Astrocyte (in vitro differentiated cells and primary cell): ENCODE measurements around the gene AVL9. TPM values are rescaled to one million over a fixed set of nuclear protein-coding genes. Genes with fewer than 3 reads are reported as not detected.

ENCODE experiments used
- DNase-seq: peaks from one replicate; pipeline ENCODE4 v3.0.0-alpha.2; 2010; ENCODE audit warnings: low read depth
- FAIRE-seq: peaks from 2 replicates; lab custom pipeline; 2011; peaks lifted over from hg19 to GRCh38; lab: Jason Lieb, UNC
- H2AFZ ChIP-seq: 2 replicates; pipeline ENCODE4 v1.6.0; 2012; ENCODE audit warnings: low read depth, low read length, inconsistent platforms
- H3K27ac ChIP-seq: 2 replicates; pipeline ENCODE4 v1.5.1; 2011; ENCODE audit warnings: low read depth, low read length, inconsistent platforms
- H3K27me3 ChIP-seq: 2 replicates; pipeline ENCODE4 v1.6.0; 2011; ENCODE audit warnings: low read length, inconsistent platforms; ENCODE audit not compliant: insufficient read depth
- H3K36me3 ChIP-seq: 2 replicates; pipeline ENCODE4 v1.5.1; 2011; ENCODE audit warnings: low read length, inconsistent platforms; ENCODE audit not compliant: insufficient read depth
- H3K4me1 ChIP-seq: 2 replicates; pipeline ENCODE4 v1.5.1; 2011; ENCODE audit warnings: low read length, inconsistent platforms; ENCODE audit not compliant: insufficient read depth
- H3K4me2 ChIP-seq: 2 replicates; pipeline ENCODE4 v1.6.0; 2012; ENCODE audit warnings: low read length, inconsistent platforms
- H3K4me3 ChIP-seq: 2 replicates; pipeline ENCODE4 v1.5.1; 2011; ENCODE audit warnings: low read depth, mild to moderate bottlenecking, low read length, inconsistent platforms; ENCODE audit not compliant: insufficient read depth
- H3K79me2 ChIP-seq: 2 replicates; pipeline ENCODE4 v1.6.0; 2012; ENCODE audit warnings: mild to moderate bottlenecking, low read length, inconsistent platforms; ENCODE audit not compliant: insufficient read depth
- H3K9ac ChIP-seq: 2 replicates; pipeline ENCODE4 v1.6.0; 2012; ENCODE audit warnings: mild to moderate bottlenecking, low read length, inconsistent platforms
- H3K9me3 ChIP-seq: 2 replicates; pipeline ENCODE4 v1.5.1; 2012; ENCODE audit warnings: low read depth, mild to moderate bottlenecking, low read length, inconsistent platforms; ENCODE audit not compliant: insufficient read depth
- H4K20me1 ChIP-seq: 2 replicates; pipeline ENCODE4 v1.6.0; 2012; ENCODE audit warnings: low read length, inconsistent platforms; ENCODE audit not compliant: insufficient read depth
- H3K27ac Mint-ChIP-seq: one replicate; pipeline ENCODE4 v1.8.0; 2021; ENCODE audit warnings: mild to moderate bottlenecking, mixed read lengths; ENCODE audit not compliant: unreplicated experiment
- H3K27me3 Mint-ChIP-seq: one replicate; pipeline ENCODE4 v1.8.0; 2021; ENCODE audit warnings: low read depth, mixed read lengths; ENCODE audit not compliant: unreplicated experiment
- H3K36me3 Mint-ChIP-seq: one replicate; pipeline ENCODE4 v1.8.0; 2021; ENCODE audit warnings: low read depth, mixed read lengths; ENCODE audit not compliant: unreplicated experiment
- H3K4me1 Mint-ChIP-seq: one replicate; pipeline ENCODE4 v1.8.0; 2021; ENCODE audit warnings: low read depth, mixed read lengths; ENCODE audit not compliant: unreplicated experiment
- H3K4me3 Mint-ChIP-seq: one replicate; pipeline ENCODE4 v1.8.0; 2021; ENCODE audit warnings: mild to moderate bottlenecking, moderate library complexity, mixed read lengths; ENCODE audit not compliant: unreplicated experiment
- H3K9me3 Mint-ChIP-seq: one replicate; pipeline ENCODE4 v1.8.0; 2021; ENCODE audit warnings: mild to moderate bottlenecking, mixed read lengths; ENCODE audit not compliant: unreplicated experiment
- CTCF ChIP-seq: IDR thresholded peaks from 2 replicates; pipeline ENCODE4 v1.5.1; 2011; ENCODE audit warnings: low read depth, mild to moderate bottlenecking, inconsistent platforms, low read length, moderate library complexity; ENCODE audit not compliant: insufficient read depth
- EZH2 ChIP-seq: IDR thresholded peaks from 2 replicates; pipeline ENCODE4 v1.6.1; 2012; ENCODE audit warnings: mild to moderate bottlenecking, low read length, inconsistent platforms; ENCODE audit not compliant: insufficient read depth
- total RNA-seq: library from RNA; stranded (reverse); gene quantifications from 2 replicates; pipeline ENCODE4 v1.2.1, GENCODE V29; 2021

The AVL9 gene
- total RNA-seq, 1 donor from 2014 or later: 28.2 TPM

DNA sequence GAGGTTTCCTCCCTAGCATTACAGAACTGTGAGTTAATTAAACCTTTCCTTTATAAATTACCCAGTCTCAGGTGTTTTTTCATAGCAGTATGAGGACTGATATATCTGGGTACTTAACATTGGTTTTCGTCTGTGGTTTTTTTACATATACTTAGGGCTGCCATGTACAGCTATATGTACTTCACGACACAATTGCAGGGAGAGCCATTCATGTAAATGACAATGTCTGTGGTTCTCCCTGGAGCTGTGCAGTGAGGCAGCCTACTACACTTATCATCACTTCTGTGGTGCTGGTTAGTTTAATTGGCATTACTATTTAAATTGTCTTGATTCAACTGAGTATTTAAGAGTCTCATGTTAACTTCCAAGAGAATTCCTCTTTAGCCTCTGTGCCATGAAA, 40.7 kb downstream of the AVL9 start:
- H3K4me3 ChIP-seq: no peak overlapping the region
- H3K9me3 Mint-ChIP-seq: no peaks in the 10 kb centered on the region
- H3K4me2 ChIP-seq: no peak overlapping the region
- DNase-seq (no peak), FAIRE-seq (no peak)
- H3K27ac Mint-ChIP-seq: no peak overlapping the region
- H4K20me1 ChIP-seq: peaks cover 54% of the 10 kb centered on the region
- peaks cover 11% of the 10 kb centered on the region for H3K4me1 Mint-ChIP-seq
- no peak overlapping the region for H2AFZ ChIP-seq
- H3K27me3 Mint-ChIP-seq: no peaks in the 10 kb centered on the region
- no peaks in the 10 kb centered on the region for H3K27me3 ChIP-seq
- no peak for TF ChIP-seq CTCF
- TF ChIP-seq EZH2: no peak
- H3K4me3 Mint-ChIP-seq: no peak overlapping the region
- no peaks in the 10 kb centered on the region for H3K36me3 Mint-ChIP-seq
- H3K27ac ChIP-seq: no peak overlapping the region
- peaks cover 2% of the 10 kb centered on the region for H3K36me3 ChIP-seq
- H3K9ac ChIP-seq: no peak overlapping the region
- H3K9me3 ChIP-seq: no peaks in the 10 kb centered on the region
- H3K79me2 ChIP-seq: peaks cover 78% of the 10 kb centered on the region
- H3K4me1 ChIP-seq: peaks cover 7% of the 10 kb centered on the region

GRCh38 chr7:32536585-32536984, 41.3 kb downstream of the AVL9 start:
- peaks cover 11% of the 10 kb centered on the region for H3K4me1 Mint-ChIP-seq
- Histone ChIP-seq H4K20me1 (peaks cover 50% of the 10 kb centered on the region), H3K4me3 (no peak overlapping the region), H3K9ac (no peak overlapping the region), H3K79me2 (peaks cover 72% of the 10 kb centered on the region), H3K27me3 (no peaks in the 10 kb centered on the region), H3K4me1 (peaks cover 7% of the 10 kb centered on the region), H3K9me3 (no peaks in the 10 kb centered on the region), H3K27ac (peak overlapping the region; percentile 21), H2AFZ (no peak overlapping the region), H3K4me2 (peak overlapping the region; percentile 19), H3K36me3 (peaks cover 2% of the 10 kb centered on the region)
- H3K4me3 Mint-ChIP-seq: no peak overlapping the region
- DNase-seq (peak; percentile 78), FAIRE-seq (peak; percentile 26)
- H3K27ac Mint-ChIP-seq: no peak overlapping the region
- H3K36me3 Mint-ChIP-seq: no peaks in the 10 kb centered on the region
- TF ChIP-seq CTCF (no peak), EZH2 (no peak)
- no peaks in the 10 kb centered on the region for H3K27me3 Mint-ChIP-seq
- no peaks in the 10 kb centered on the region for H3K9me3 Mint-ChIP-seq

GRCh38 chr7:32537760-32538159, 42.5 kb downstream of the AVL9 start:
- no peak overlapping the region for H3K9ac ChIP-seq
- FAIRE-seq (no peak), DNase-seq (no peak)
- H3K4me2 ChIP-seq: no peak overlapping the region
- H4K20me1 ChIP-seq: peaks cover 43% of the 10 kb centered on the region
- no peak overlapping the region for H3K27ac Mint-ChIP-seq
- no peaks in the 10 kb centered on the region for H3K27me3 ChIP-seq
- H3K36me3 ChIP-seq: no peaks in the 10 kb centered on the region
- H3K27ac ChIP-seq: no peak overlapping the region
- H3K4me3 ChIP-seq: no peak overlapping the region
- no peaks in the 10 kb centered on the region for H3K27me3 Mint-ChIP-seq
- H3K36me3 Mint-ChIP-seq: no peaks in the 10 kb centered on the region
- H2AFZ ChIP-seq: no peak overlapping the region
- H3K9me3 ChIP-seq: no peaks in the 10 kb centered on the region
- H3K4me1 ChIP-seq: peaks cover 7% of the 10 kb centered on the region
- no peaks in the 10 kb centered on the region for H3K9me3 Mint-ChIP-seq
- TF ChIP-seq EZH2 (no peak), CTCF (no peak)
- peaks cover 9% of the 10 kb centered on the region for H3K4me1 Mint-ChIP-seq
- peaks cover 71% of the 10 kb centered on the region for H3K79me2 ChIP-seq
- no peak overlapping the region for H3K4me3 Mint-ChIP-seq
